Natural killer cell (primary cell): ENCODE results near the gene KIAA0513. TPM values are rescaled to one million over a fixed set of nuclear protein-coding genes. Genes with fewer than 3 reads are reported as not detected.

Source experiments
- ATAC-seq, 3 donors: fragments of 150-1000 bp in 2 of 3; fragments of 200-7000 bp in 1 of 3; cut with Tn5 transposase; 1 replicate in 1 of 3; 2 replicates in 2 of 3; pipeline ENCODE4 v1.10.0; 2021; ENCODE audit warnings: mild to moderate bottlenecking in 2 of 3, moderate library complexity in 2 of 3
- DNase-seq, 2 donors: peaks; one replicate each; pipeline versions ENCODE4 v3.0.0 to v3.0.0-alpha.2; 2013 to 2021; ENCODE audit warnings: mixed read lengths in 1 of 2
- H3K27ac ChIP-seq: one replicate; pipeline ENCODE4 v1.5.1; 2013; ENCODE audit warnings: mild to moderate bottlenecking, low read length
- H3K27me3 ChIP-seq: one replicate; pipeline ENCODE4 v1.6.1; 2013; ENCODE audit warnings: low read length; ENCODE audit not compliant: control insufficient read depth, insufficient read depth
- H3K36me3 ChIP-seq: one replicate; pipeline ENCODE4 v1.6.1; 2013; ENCODE audit warnings: low read length; ENCODE audit not compliant: control insufficient read depth, insufficient read depth
- H3K4me1 ChIP-seq: one replicate; pipeline ENCODE4 v1.6.1; 2013; ENCODE audit warnings: low read length; ENCODE audit not compliant: control insufficient read depth, insufficient read depth
- H3K4me3 ChIP-seq: one replicate; pipeline ENCODE4 v1.5.1; 2013; ENCODE audit warnings: low read length
- H3K9me3 ChIP-seq: one replicate; pipeline ENCODE4 v1.6.1; 2013; ENCODE audit warnings: low read length; ENCODE audit not compliant: control insufficient read depth, insufficient read depth
- H3K27ac Mint-ChIP-seq, 2 donors: one replicate each; pipeline ENCODE4 v1.8.0; 2022; ENCODE audit warnings: mild to moderate bottlenecking in 2 of 2, mixed read lengths in 2 of 2, moderate library complexity in 1 of 2
- H3K27me3 Mint-ChIP-seq, 2 donors: one replicate each; pipeline ENCODE4 v1.8.0; 2022; ENCODE audit warnings: low read depth in 2 of 2, mixed read lengths in 2 of 2
- H3K36me3 Mint-ChIP-seq: one replicate; pipeline ENCODE4 v1.8.0; 2022; ENCODE audit warnings: mixed read lengths
- H3K4me1 Mint-ChIP-seq, 2 donors: one replicate each; pipeline ENCODE4 v1.8.0; 2022; ENCODE audit warnings: mixed read lengths in 2 of 2
- H3K4me3 Mint-ChIP-seq: one replicate; pipeline ENCODE4 v1.8.0; 2022; ENCODE audit warnings: mild to moderate bottlenecking, moderate library complexity, mixed read lengths
- H3K9me3 Mint-ChIP-seq, 2 donors: one replicate each; pipeline ENCODE4 v1.8.0; 2022; ENCODE audit warnings: mixed read lengths in 2 of 2
- WGBS: methylation state at CpG from one replicate; pipeline ENCODE4 v1.1.7; 2013; ENCODE audit warnings: missing lambda C conversion rate; ENCODE audit not compliant: insufficient coverage; 5-methylcytosine and 5-hydroxymethylcytosine counted together
- intact Hi-C: fragments of 100-400 bp; cut with micrococcal nuclease; formaldehyde crosslinking; loops from one replicate; pipeline ENCODE4 v1.14.2; 2022
- total RNA-seq, 4 donors: library from RNA; stranded (reverse); fragments of 120-200 nt in 1 of 4; gene quantifications; one replicate each; pipeline versions ENCODE4 v1.2.3 to v1.2.4, GENCODE V29; 2013 to 2022
- TF ChIP-seq, protein P1 (sequence below): fragments of 200-600 bp; IDR thresholded peaks from one replicate; pipeline ENCODE4 v1.8.0; 2022; ENCODE audit warnings: antibody characterized with exemption

KIAA0513 gene
- total RNA-seq: 10 to 100 TPM in 2 of 3 donors, 1 to 10 TPM in 1; 7.9 to 17.7 (median 12.1) TPM
- 13.6 TPM for total RNA-seq (2013)

DNA sequence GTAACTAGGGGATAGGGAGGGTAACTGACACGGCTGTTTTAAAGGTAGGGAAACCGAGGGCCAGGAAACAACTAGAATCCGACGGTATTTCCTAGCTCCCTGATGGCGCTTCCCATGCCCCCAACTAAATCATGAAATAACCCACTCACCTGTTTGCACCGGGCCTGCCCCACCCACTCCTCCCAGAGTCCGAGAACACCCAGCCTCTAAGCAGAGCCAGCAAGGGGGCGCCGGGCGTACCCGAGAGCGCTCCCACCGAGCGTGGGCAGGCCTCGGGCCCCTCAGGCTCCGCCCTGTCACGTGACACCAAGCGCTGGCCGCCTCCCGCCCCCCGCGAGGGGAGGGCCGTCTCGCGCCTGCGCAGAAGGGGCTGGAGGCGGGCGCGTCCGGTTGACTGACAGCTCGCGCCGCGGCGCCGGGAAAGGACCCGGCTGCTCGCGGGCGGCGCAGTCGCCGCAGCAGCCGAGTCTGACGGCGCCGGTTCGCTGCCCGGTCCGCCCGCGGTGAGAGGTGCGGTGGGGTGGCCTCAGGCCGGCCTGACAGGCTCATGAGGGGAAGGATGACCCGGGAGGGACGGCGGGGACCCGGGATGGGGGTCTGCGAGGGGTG lies at the start of gene KIAA0513:
KIAA0513 (plus strand) TSS at position 447 of the 609 bp plus-strand sequence. CDS start 39,277 bp downstream, outside the sequence.
- Mint-ChIP-seq H3K27me3 (no peaks in the 10 kb centered on the region), H3K4me1 (peaks cover 20 to 33% of the 10 kb centered on the region in 2 donors), H3K4me3 (peak within 1 kb of the TSS; percentile 90), H3K9me3 (no peaks in the 10 kb centered on the region), H3K36me3 (no peaks in the 10 kb centered on the region), H3K27ac (peak within 1 kb of the TSS; percentile 79 to 97)
- DNase-seq: peak; percentile 98
- H3K4me3 ChIP-seq: peak within 1 kb of the TSS; percentile 88
- intact Hi-C loops: loop anchor here (1.0 to 5.0 kb wide), 2 partner anchors 16 to 60 kb away; partner anchors contain the start of gene ZDHHC7
- H3K9me3 ChIP-seq: no peaks in the 10 kb centered on the region
- H3K36me3 ChIP-seq: peaks cover 2% of the 10 kb centered on the region
- H3K4me1 ChIP-seq: peaks cover 29% of the 10 kb centered on the region
- peak; percentile 77 to 93 (median 88) for ATAC-seq
- H3K27me3 ChIP-seq: no peaks in the 10 kb centered on the region
- TF ChIP-seq, protein P1, sequence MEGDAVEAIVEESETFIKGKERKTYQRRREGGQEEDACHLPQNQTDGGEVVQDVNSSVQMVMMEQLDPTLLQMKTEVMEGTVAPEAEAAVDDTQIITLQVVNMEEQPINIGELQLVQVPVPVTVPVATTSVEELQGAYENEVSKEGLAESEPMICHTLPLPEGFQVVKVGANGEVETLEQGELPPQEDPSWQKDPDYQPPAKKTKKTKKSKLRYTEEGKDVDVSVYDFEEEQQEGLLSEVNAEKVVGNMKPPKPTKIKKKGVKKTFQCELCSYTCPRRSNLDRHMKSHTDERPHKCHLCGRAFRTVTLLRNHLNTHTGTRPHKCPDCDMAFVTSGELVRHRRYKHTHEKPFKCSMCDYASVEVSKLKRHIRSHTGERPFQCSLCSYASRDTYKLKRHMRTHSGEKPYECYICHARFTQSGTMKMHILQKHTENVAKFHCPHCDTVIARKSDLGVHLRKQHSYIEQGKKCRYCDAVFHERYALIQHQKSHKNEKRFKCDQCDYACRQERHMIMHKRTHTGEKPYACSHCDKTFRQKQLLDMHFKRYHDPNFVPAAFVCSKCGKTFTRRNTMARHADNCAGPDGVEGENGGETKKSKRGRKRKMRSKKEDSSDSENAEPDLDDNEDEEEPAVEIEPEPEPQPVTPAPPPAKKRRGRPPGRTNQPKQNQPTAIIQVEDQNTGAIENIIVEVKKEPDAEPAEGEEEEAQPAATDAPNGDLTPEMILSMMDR: peak; percentile 9
- WGBS: under 1% methylated on average over 59 of the region's 59 CpGs
- peak within 1 kb of the TSS; percentile 78 for H3K27ac ChIP-seq

- Mint-ChIP-seq H3K9me3 (no peaks in the 10 kb centered on the region), H3K4me3 (no peak overlapping the region), H3K4me1 (peaks cover 8 to 9% of the 10 kb centered on the region in 2 donors), H3K27ac (no peak overlapping the region), H3K36me3 (peaks cover 20% of the 10 kb centered on the region), H3K27me3 (no peaks in the 10 kb centered on the region)
- 98% methylated on average over 4 of the region's 4 CpGs for WGBS
- H3K9me3 ChIP-seq: no peaks in the 10 kb centered on the region
- no peak for DNase-seq
- H3K36me3 ChIP-seq: peaks cover 52% of the 10 kb centered on the region
- intact Hi-C loops: no loop called here
- H3K4me1 ChIP-seq: peaks cover 7% of the 10 kb centered on the region
- no peak overlapping the region for H3K27ac ChIP-seq
- no peaks in the 10 kb centered on the region for H3K27me3 ChIP-seq
- TF ChIP-seq, protein P1: no peak
- ATAC-seq: no peak
- H3K4me3 ChIP-seq: no peak overlapping the region
These were observed 48.1 kb upstream of the KIAA0513 start for GRCh38 chr16:84979516-84979915.

GRCh38 chr16:84982434-84982833 lies 45.2 kb upstream of the KIAA0513 start:
- WGBS: 76% methylated on average over 9 of the region's 9 CpGs
- peaks cover 6% of the 10 kb centered on the region for H3K36me3 Mint-ChIP-seq
- H3K9me3 Mint-ChIP-seq: no peaks in the 10 kb centered on the region
- TF ChIP-seq, protein P1: no peak
- no peaks in the 10 kb centered on the region for H3K27me3 Mint-ChIP-seq
- DNase-seq: peak in 1 of 2 donors; percentile 39
- no peak overlapping the region for H3K4me3 Mint-ChIP-seq
- intact Hi-C loops: loop anchor here (2.0 kb wide), 1 partner anchor 104 kb away; no protein-coding TSS in a partner anchor
- Histone ChIP-seq H3K27me3 (no peaks in the 10 kb centered on the region), H3K9me3 (no peaks in the 10 kb centered on the region), H3K36me3 (peaks cover 30% of the 10 kb centered on the region), H3K4me1 (peaks cover 15% of the 10 kb centered on the region), H3K4me3 (no peak overlapping the region), H3K27ac (no peak overlapping the region)
- H3K27ac Mint-ChIP-seq: peak overlapping the region in 1 of 2 donors; percentile 82
- peak; percentile 26 to 46 (median 39) for ATAC-seq
- H3K4me1 Mint-ChIP-seq: peaks cover 8 to 15% of the 10 kb centered on the region in 2 donors
